Measurements from ENCODE around the gene ARHGEF4.

ARHGEF4 gene

DNA sequence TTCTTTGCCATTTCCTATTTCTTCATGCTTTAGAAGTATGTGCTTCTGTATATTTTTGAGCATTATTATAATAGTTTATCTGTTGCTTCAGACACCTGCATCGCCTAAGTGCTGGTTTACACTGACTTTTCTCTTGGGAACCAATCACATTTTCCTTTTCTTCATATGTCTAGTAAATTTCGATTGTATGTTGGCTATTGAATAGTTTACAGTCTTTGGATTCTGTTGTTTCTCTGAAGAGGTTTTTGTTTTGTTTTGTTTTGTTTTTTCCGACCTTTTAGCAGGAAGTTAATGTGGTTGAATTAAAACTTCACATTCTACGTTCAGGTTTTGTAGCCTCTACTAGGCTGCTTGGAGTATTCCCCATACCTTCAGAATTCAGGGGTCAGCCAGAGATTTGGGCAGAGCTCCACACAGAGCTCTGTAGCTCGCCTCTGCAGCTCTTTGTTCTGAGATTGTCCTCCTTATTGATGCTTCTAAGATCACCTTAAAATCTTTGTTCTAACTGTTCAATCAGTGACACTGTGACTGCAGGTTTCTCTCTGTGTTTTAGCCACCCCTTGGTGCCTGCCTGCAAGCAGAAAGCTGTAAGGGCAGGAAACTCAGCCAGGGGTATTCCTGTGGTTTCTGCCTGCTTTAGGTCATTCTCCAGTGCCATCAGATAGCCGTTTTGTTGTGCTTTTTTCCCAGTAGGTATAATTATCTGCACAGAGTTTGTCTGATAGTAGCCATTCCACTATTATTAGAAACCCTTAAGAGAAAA, 173.2 kb downstream of the ARHGEF4 start:
- no peak for DNase-seq (ENCODE audit: low read depth in 4 of 4, low spot score in 1 of 4)

DNA sequence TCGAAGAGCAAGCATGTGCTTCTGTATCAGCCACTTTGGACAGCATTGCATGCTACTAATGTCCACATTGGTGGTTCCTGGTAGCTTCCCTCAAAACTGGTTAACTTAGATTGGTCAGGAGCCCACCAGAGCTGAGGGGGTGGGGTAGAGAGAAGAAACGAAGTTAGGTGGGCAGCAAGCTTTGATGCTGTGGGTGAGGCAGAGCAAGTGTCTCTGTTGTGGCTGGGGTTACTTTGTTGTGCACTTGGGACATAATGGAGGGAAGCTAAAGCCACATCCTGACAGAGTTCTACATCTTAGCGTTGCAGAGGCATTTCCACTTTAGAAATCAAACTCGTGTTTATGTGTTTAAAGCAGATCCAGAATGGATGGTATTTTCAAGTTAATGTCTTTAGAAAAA, 173.9 kb downstream of the ARHGEF4 start:
- no peak for DNase-seq (ENCODE audit: low read depth in 4 of 4, low spot score in 1 of 4)

DNA sequence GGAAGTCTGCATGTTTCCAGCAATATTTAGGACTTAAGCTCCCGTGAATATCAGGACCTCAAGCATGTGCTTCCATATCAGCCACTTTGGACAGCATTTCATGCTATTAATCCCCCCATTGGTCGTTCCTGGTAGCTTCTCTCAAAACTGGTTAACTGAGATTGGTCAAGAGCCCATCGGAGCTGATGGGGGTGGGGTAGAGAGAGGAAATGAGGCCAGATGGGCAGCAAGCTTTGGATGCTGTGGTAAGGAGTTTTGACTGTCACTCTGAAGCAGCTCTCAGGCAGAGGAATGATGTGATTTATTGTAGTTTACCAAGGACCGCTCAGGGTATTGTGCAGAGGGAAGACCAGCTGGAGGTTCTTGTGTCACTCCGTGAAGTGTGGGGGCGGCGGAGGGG, 174.8 kb downstream of the ARHGEF4 start:
- DNase-seq (ENCODE audit: low read depth in 4 of 4, low spot score in 1 of 4): no peak

DNA sequence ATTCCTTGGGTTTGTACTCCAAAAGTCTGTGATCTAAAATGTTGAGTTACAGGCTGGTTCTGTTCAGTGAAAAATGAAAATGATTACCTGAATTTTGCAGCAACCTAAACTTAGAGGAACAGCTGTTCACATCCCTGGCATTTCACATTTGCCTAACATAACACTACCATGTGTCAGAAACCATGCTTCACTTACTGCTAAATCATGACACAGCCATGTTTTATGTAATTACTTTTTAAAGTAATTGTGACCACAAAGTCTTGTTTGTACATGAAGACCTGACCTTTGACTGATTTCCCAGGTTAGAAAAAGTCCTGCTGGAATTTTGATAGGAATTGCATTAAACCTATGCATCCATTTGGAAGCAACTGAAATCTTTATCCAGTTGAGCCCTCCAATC, 177.4 kb downstream of the ARHGEF4 start:
- no peak for DNase-seq (ENCODE audit: low read depth in 4 of 4, low spot score in 1 of 4)

DNA sequence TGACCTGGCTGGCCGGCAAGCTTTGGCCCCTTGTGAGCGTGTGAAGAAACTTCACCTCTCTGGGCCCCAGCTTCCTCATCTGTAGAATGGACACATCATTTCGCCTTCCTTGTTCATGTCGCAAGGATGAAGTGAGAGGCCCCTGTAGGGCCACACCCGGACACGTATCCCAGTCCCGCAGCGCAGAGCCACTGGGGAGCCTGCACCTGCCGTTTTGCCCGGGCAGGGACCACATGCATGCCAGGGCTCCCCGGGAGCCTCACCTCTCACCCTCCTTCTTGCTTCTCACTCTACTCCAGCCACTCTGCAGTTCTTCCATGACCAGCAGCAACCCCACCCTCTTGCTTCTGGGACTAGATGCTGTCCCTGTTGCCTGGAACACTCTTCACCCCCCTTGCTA, 179.1 kb downstream of the ARHGEF4 start:
- DNase-seq (ENCODE audit: low read depth in 4 of 4, low spot score in 1 of 4): no peak

DNA sequence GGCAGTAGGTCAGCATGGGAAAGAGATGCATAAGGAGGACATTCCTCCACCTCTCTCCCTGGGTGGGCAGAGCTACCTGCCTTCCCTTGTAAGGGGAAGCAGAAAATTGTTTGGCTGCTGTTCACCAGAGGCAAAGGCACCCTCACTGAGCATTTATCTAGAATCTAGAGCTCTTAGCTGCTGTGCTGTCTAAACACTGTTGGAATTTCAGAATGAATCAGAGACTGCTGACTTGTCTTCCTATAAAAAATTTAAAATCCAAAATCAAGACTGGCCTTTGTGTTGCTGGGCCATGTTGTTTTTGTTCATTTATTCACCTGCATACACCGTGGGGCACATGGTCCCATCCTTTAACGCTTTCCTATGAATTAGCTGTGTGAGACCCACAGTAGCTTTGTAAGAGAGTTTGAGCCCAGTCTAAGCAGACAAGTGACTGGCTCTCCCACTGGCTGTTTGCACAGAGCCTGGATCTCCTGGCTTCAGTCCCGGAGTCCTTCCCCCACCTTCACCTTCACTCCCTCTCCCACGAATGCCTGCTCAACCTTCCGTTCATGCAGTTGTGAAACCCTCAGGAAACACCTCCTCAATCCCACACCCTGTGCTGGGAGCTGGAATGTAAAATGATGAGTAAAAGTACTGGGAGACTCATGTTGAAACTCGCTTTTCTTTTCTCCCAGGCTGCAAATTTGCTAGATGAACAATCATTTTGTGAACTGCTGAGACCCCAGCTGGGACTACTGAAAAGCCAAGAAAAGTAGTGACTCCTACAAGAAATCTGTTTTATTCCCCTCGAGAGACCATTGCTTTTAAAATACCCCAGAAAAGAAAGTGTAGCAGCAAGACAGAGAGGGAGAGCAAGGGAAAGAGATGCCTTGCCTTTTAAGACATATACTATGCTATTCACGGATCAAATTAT, 180.4 kb downstream of the ARHGEF4 start:
- no peak for DNase-seq (ENCODE audit: low read depth in 4 of 4, low spot score in 1 of 4)

DNA sequence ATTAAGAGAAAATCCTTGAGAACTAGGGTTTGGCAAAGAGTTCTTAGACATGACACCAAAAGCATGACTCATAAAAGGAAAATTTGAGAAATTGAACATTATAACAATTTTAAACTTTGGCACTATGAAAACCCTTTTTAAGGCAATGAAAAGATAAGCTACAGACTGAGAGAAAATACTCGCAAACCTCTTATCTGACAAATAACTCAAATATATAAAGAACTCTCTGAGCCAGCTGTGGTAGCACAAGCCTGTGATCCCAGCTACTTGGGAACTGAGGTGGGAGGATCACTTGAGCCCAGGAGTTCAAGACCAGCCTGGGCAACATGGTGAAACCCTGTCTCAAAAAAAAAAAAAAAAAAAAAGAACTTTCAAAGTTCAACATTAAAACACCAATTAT, 186.0 kb downstream of the ARHGEF4 start:
- DNase-seq (ENCODE audit: low read depth in 4 of 4, low spot score in 1 of 4): no peak

DNA sequence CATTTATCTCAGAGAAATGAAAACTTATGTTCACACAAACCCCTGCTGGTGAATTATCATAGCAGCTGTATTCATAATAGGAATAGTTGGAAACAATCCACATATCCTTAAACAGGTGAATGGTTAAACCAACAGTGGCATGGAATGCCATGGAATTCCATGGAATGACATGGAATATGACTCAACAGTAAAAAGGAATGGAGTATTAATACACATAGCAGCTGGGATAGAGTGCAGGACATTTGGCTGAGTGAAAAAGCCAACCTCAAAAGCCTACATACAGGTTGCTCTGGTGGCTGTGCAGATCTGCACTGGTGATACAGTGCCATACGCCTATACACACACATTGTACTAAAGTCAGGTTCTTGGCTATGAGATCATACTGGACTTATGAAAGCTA, 187.0 kb downstream of the ARHGEF4 start:
- DNase-seq (ENCODE audit: low read depth in 4 of 4, low spot score in 1 of 4): no peak

DNA sequence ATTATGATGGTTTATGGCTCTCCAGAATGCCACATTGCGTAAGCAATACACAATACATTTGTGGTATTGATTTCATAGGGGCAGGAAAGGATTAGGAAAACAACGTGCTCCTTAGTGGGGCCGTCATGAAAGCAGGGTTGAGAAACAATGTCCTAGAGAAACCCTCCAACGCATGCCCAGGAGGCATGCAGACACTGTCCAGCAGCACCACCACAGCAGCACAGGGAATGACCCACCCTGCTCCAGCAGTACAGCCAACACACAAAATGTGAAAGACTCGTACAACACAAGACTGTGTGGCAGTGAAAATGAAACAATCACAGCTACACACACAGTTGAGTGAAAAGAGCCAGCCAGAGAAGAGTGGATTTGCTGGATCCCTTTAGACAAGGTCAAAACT, 190.2 kb downstream of the ARHGEF4 start:
- no peak for DNase-seq (ENCODE audit: low read depth in 4 of 4, low spot score in 1 of 4)

DNA sequence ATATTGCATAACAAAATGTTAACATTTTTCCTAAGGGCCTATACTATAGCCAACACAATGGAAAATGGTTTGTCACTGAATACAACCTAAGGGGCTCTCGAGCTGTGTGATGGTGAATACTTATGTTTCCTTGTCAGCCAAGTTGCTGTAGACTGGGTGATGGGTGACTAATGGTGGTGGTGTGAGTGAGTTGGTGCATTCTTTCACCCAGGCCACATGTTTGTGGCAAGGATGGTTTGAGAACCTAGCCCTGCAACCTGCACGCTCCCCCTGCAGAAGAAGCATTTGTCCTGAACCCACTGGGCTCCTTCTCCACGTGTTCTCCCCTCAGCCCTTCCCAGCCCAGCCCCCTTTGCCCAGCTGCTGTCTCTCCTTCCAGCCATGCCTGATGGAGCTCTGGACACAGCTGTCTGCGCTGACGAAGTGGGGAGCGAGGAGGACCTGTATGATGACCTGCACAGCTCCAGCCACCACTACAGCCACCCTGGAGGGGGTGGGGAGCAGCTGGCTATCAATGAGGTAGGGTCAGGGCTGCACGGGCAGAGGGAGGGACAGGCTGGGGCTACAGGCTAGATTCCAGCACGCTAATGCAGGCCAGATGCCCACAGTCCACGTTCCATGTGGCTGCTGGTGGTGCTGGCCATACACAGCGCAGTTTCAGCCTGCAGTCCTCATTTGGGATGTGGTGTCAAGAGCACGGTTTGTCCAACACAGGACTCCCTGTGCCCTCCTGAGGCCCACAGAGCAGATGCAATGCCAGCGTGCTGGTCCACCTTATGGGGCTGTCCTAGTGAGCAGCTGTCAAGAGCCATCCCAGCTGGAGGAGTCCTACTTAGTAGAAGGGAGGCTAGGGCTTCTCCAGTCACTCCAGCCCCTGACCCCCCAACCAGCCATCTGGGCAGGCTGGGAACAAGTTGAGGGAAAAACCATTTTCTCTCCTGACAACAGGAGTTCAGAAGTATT, 191.1 kb downstream of the ARHGEF4 start:
- DNase-seq (ENCODE audit: low read depth in 4 of 4, low spot score in 1 of 4): no peak

DNA sequence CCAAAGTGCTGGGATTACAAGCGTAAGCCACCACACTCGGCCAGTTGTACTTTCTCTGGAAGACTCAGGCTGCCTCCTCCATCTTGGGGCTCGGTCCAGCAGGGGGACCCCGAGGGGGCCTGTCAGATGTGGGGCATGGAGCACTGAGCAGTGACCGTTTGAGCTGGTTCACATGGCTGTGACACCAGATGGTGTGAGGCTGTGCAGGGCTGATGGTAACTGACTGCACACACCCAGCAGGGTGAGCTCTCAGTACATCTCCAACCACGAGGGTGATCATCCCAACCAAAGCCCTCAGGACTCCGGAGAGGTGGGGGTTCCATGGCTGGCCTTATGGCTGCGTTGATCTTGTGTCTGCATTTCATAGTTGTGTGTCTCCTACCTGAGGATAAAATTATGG, 193.1 kb downstream of the ARHGEF4 start:
- DNase-seq (ENCODE audit: low read depth in 4 of 4, low spot score in 1 of 4): no peak

DNA sequence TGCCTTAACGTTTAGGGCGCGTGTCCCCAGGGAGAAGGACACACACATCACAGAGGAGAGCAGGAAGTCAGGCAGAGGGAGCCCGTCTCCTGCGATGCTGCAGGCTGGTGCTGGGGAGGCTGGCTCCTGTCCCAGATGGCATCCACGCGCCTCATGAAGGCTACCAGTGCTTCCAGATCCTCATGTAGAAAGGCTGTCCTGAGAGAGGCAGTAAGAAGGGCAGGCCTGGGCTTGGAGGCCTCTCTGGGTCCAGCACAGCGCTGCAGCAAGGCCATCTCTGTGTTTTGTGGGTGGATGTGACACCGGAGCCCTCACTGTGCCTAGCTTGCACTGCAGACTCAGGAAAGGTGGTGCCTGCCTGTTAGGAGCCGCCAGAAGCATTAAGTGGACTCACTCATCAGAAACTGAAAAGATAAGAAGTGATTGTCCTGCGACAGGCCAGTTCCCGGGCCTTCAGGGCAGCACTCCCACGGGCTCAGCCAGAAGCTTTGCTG, 193.8 kb downstream of the ARHGEF4 start:
- DNase-seq (ENCODE audit: low read depth in 4 of 4, low spot score in 1 of 4): no peak

DNA sequence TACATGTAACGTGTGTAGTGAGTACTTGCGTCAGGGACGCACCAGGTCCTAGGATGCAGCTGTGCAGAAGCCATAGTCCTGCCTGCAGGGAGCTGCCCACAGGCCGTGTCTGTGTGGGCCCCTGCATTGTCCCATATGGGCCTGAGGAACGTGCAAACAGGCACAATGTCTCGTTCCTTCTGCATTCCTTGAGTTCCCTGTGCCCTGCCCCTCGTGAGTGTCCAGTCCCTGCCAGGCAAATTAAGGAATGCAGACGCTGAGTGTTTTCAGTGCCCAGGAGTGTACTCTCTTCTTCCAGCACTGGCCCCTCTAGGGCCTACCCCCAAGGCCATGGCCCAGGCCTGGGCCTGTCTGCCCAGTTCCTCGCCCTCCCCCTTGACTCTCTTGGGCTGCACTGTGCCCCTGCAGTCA, 194.7 kb downstream of the ARHGEF4 start:
- no peak for DNase-seq (ENCODE audit: low read depth in 4 of 4, low spot score in 1 of 4)

DNA sequence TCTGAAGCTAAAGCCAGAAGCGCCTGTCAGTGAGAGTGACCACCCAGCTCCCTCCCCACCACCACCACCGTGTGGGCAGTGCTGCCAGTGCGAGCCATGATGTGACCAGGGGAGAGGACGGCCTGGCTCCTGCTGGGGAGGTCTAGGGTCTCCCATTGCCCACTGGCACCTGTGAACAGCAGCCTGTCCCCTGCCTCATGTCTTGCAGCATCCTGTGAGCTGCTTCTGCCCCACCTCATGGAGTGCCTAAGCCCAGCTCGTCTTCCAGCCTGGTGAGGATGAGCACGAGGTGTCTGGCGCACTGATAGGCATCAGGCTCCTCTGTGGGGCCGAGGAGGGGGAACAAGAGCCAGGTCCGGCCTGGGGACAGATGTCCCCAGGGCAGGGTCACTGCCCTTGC, 195.2 kb downstream of the ARHGEF4 start:
- DNase-seq (ENCODE audit: low read depth in 4 of 4, low spot score in 1 of 4): no peak

DNA sequence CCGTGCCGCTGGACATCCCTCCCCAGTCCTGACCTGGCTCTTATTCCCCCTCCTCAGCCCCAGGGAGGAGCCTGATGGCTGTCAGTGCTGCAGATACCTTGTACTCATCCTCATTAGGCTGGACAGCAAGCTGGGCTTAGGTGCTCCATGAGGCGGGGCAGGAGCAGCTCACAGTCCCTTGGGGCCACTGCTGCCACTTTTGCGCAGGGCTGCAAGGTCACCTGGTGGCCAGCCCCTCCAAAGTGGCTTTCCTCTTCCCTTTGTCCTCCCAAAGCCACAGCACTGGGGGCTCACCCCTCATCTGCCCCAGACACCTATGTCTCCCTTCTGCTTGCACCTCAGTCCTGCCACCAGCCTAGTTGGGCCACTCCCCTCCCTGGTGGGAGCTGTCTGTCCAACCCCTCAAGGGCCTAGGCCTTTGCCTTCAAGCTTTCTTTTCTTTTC, 195.7 kb downstream of the ARHGEF4 start:
- DNase-seq (ENCODE audit: low read depth in 4 of 4, low spot score in 1 of 4): no peak

DNA sequence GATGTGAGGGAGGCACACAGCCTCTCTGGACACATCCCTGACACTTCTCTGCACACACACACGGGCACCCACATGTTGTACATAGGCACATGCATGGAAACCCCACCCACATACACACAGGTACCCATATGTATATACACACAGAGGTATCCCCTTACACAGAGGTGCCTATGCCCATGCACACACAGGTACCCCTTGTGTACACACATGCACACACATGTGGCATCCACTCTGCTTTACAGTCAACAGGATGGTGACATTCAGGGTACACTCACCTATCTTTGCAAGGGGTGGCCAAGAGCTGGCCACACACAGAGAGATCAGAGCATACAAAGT, 197.0 kb downstream of the ARHGEF4 start:
- DNase-seq (ENCODE audit: low read depth in 4 of 4, low spot score in 1 of 4): no peak

DNA sequence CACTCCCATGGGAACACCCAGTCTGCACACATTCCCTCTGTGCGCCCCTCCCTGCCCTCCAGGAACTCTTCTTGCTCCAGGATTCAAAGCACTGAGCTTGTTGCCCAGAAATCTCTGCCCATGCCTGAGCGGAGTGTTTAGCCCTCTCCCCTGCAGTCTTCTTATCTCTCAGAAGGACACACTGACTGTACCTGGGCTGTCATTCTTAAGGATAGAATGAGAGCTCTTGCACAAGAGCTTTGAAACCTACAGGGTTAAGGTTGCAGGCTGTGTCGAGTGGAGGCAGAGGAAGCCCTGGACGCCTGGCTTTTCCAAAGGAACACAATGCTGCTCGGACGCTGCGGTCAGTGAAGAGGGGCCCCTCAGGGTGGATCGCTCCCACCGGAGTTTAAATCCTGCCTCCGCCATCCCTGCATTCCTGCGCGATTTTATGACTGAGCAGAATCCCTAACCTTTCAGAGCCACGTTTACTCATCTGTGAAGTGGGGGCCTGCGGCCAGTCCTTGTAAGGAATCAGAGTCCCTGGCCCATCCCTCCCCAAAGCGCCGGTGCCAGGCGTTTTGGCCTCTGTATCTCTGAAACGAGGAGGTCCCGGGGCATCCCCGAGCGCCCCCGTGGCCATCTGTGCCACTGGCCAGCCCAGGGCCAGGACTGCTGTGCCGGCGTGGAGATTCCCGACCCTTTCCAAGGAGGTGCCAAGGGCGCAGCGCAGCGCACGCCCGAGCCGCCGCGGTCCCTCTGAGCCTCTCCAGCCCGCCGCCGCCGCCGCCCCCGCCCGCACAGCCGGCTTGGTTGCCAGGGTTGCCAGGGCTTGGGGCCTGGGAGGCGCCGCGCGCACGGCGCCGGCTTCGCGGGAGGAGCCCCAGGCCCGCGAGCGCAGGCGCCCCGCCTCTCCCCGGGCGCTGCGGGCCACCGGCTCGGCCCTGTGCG, 197.7 kb downstream of the ARHGEF4 start:
- DNase-seq (ENCODE audit: low read depth in 4 of 4, low spot score in 1 of 4): no peak

DNA sequence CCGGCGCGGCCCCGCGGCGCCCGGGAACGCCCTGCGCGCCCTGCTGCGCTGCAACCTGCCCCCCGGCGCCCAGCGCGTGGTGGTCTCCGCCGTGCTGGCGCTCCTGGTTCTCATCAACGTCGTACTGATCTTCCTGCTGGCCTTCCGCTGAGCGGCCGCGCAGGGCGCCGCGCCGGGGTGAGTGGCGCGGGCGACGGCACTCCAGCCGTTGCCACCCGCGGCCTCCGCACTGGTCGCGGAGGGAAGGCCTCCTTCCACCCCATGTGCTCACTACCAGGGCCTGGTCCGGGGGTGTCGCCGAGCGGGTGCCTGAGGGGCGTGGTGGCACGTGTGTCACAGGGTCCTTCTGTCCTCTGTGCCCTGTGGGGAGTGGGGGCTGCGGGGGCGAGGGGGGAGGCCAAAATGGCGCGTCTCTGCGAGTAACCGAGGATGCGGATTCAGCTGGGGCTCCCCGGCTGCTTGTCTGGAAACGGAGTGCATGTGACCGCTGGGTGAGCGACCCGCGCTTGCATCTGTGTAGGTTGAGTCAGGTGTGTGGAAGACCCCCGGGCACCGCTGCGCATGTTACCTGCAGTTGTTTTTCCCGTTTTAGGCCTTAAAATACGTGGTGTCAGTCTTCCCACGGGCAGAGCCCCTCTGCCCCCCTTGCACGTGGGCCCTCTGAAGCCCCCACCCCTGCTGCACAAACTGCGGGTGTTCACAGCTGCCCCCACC, 198.6 kb downstream of the ARHGEF4 start:
- no peak for DNase-seq (ENCODE audit: low read depth in 4 of 4, low spot score in 1 of 4)

DNA sequence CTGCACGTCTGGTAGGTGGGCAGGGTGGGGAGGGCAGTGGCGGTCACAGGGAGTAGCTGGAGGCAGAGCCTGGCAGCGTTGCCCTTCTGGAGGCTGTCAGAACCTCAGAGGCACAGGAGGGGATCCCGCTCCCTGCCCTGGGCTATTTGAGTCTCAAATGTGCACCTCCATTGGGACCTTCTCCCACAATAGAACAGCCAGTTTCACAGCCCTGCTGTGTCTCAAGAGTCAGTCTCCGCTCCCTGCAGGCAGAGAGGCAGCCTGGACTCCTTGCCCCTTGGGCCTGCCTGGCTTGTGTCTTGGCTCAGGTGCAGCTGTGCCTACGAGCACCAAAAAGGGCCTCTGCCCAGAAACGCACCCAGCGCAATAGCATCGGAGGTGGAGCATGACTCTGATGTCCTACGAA, 199.1 kb downstream of the ARHGEF4 start:
- no peak for DNase-seq (ENCODE audit: low read depth in 4 of 4, low spot score in 1 of 4)

All from stimulated activated CD4-positive, alpha-beta T cell treated with anti-CD3 and anti-CD28 coated beads, Interleukin-1b, Interleukin-23, amount 100 ng/mL, for 24 hours (primary cell).